Mesendoderm (in vitro differentiated cells): ENCODE results near the gene DNAJC2. TPM values are rescaled to one million over a fixed set of nuclear protein-coding genes. Genes with fewer than 3 reads are reported as not detected.

Experiments used
- DNase-seq: peaks from one replicate; pipeline ENCODE4 v3.0.0; 2013
- H2AK5ac ChIP-seq: 2 replicates; pipeline ENCODE4 v1.6.1; 2013; ENCODE audit warnings: low read length, inconsistent platforms
- H2BK120ac ChIP-seq: 2 replicates; pipeline ENCODE4 v1.6.1; 2013; ENCODE audit warnings: low read depth, mild to moderate bottlenecking, low read length, moderate library complexity, mixed read lengths
- H2BK15ac ChIP-seq: replicated peaks from 2 replicates; pipeline ENCODE4 v1.6.1; 2013; ENCODE audit warnings: low read depth, mild to moderate bottlenecking, moderate library complexity
- H2BK5ac ChIP-seq: 2 replicates; pipeline ENCODE4 v1.6.1; 2013; ENCODE audit warnings: low read length, inconsistent platforms
- H3K18ac ChIP-seq: 2 replicates; pipeline ENCODE4 v1.6.1; 2013; ENCODE audit warnings: mild to moderate bottlenecking, low read length, mixed read lengths
- H3K23ac ChIP-seq: one replicate; pipeline ENCODE4 v1.6.1; 2013; ENCODE audit warnings: low read length
- H3K27ac ChIP-seq: 2 replicates; pipeline ENCODE4 v1.5.1; 2013; ENCODE audit warnings: low read depth, mild to moderate bottlenecking, inconsistent platforms, low read length, moderate library complexity
- H3K27me3 ChIP-seq: 2 replicates; pipeline ENCODE4 v1.6.1; 2013; ENCODE audit warnings: low read length, control low read depth, mild to moderate bottlenecking, inconsistent platforms; ENCODE audit not compliant: insufficient read depth, poor library complexity
- H3K36me3 ChIP-seq: 2 replicates; pipeline ENCODE4 v1.6.1; 2013; ENCODE audit warnings: low read length, inconsistent platforms; ENCODE audit not compliant: control insufficient read depth, insufficient read depth
- H3K4ac ChIP-seq: one replicate; pipeline ENCODE4 v1.6.1; 2013; ENCODE audit warnings: low read depth, mild to moderate bottlenecking, low read length, moderate library complexity
- H3K4me1 ChIP-seq: 2 replicates; pipeline ENCODE4 v1.6.1; 2013; ENCODE audit warnings: low read depth, low read length, inconsistent platforms; ENCODE audit not compliant: control insufficient read depth
- H3K4me2 ChIP-seq: 2 replicates; pipeline ENCODE4 v1.6.1; 2013; ENCODE audit warnings: low read length
- H3K4me3 ChIP-seq: 2 replicates; pipeline ENCODE4 v1.5.1; 2013; ENCODE audit warnings: mild to moderate bottlenecking, low read length
- H3K56ac ChIP-seq: one replicate; pipeline ENCODE4 v1.6.1; 2013; ENCODE audit warnings: low read length
- H3K79me1 ChIP-seq: 2 replicates; pipeline ENCODE4 v1.6.1; 2013; ENCODE audit warnings: low read length, inconsistent platforms
- H3K79me2 ChIP-seq: 2 replicates; pipeline ENCODE4 v1.6.1; 2013; ENCODE audit warnings: mild to moderate bottlenecking, low read length; ENCODE audit not compliant: control insufficient read depth, insufficient read depth
- H3K9ac ChIP-seq: 2 replicates; pipeline ENCODE4 v1.6.1; 2013; ENCODE audit warnings: low read length, inconsistent platforms
- H4K5ac ChIP-seq: one replicate; pipeline ENCODE4 v1.6.1; 2013; ENCODE audit warnings: low read length
- H4K8ac ChIP-seq: one replicate; pipeline ENCODE4 v1.6.1; 2013; ENCODE audit warnings: low read depth, mild to moderate bottlenecking, control low read depth, low read length, moderate library complexity
- WGBS: extraction: QIAGEN DNeasy Blood & Tissue Kit; methylation state at CpG from one replicate; pipeline ENCODE4 v1.1.7; 2013; ENCODE audit warnings: low lambda C conversion rate, missing lambda C conversion rate; ENCODE audit not compliant: insufficient coverage; ENCODE audit errors: extremely low coverage; 5-methylcytosine and 5-hydroxymethylcytosine counted together
- polyA plus RNA-seq, 2 experiments: library from polyadenylated mRNA; stranded (reverse); fragments of 200-250 nt; gene quantifications; one replicate each; pipeline ENCODE4 v1.2.3, GENCODE V29; 2013

Gene DNAJC2
- 113 TPM for polyA plus RNA-seq (2013, experiment 1 of 2)
- polyA plus RNA-seq (2013, experiment 2 of 2) = 118 TPM

GRCh38 chr7:103344453-103345149, at the start of gene DNAJC2:
DNAJC2 (minus strand) TSS chr7:103344767; CDS start chr7:103344622, 145 bp downstream.
- WGBS = 100% methylated on average over 2 of the region's 43 CpGs
- H3K4ac ChIP-seq = peak within 1 kb of the TSS; percentile 66
- no peak within 1 kb of the TSS for H4K5ac ChIP-seq
- no peak within 1 kb of the TSS for H4K8ac ChIP-seq
- H3K18ac ChIP-seq = no peak within 1 kb of the TSS
- H3K27me3 ChIP-seq = no peaks in the 10 kb centered on the region
- H3K4me1 ChIP-seq = no peaks in the 10 kb centered on the region
- H2BK15ac ChIP-seq = no peak within 1 kb of the TSS
- peaks cover 3% of the 10 kb centered on the region for H3K36me3 ChIP-seq
- no peak within 1 kb of the TSS for H3K23ac ChIP-seq
- H3K4me3 ChIP-seq = peak within 1 kb of the TSS; percentile 83
- DNase-seq = peak; percentile 96
- H3K4me2 ChIP-seq = peak within 1 kb of the TSS; percentile 83
- no peak within 1 kb of the TSS for H2BK5ac ChIP-seq
- H2BK120ac ChIP-seq = no peak within 1 kb of the TSS
- H3K27ac ChIP-seq = no peak within 1 kb of the TSS
- H3K79me1 ChIP-seq = peaks cover 6% of the 10 kb centered on the region
- no peak within 1 kb of the TSS for H2AK5ac ChIP-seq
- peak within 1 kb of the TSS; percentile 89 for H3K9ac ChIP-seq
- H3K79me2 ChIP-seq = peaks cover 44% of the 10 kb centered on the region
- peak within 1 kb of the TSS; percentile 94 for H3K56ac ChIP-seq

GRCh38 chr7:103391976-103392375, 47.4 kb upstream of the DNAJC2 start:
- Histone ChIP-seq H3K79me1 (no peaks in the 10 kb centered on the region), H3K4me2 (no peak overlapping the region), H3K36me3 (no peaks in the 10 kb centered on the region), H3K4me1 (no peaks in the 10 kb centered on the region), H4K8ac (no peak overlapping the region), H3K27ac (no peak overlapping the region), H2BK5ac (no peak overlapping the region), H3K79me2 (no peaks in the 10 kb centered on the region), H2AK5ac (no peak overlapping the region), H3K4me3 (no peak overlapping the region), H4K5ac (no peak overlapping the region), H3K27me3 (no peaks in the 10 kb centered on the region), H3K23ac (no peak overlapping the region), H3K4ac (no peak overlapping the region), H3K9ac (no peak overlapping the region), H2BK15ac (no peak overlapping the region), H3K18ac (no peak overlapping the region), H3K56ac (no peak overlapping the region), H2BK120ac (no peak overlapping the region)
- DNase-seq = no peak
- WGBS = no CpG with 5 or more reads among the region's 2 CpGs

GRCh38 chr7:103391150-103391549, 46.6 kb upstream of the DNAJC2 start:
- WGBS = no CpG with 5 or more reads among the region's 5 CpGs

GRCh38 chr7:103389263-103389662, 44.7 kb upstream of the DNAJC2 start:
- Histone ChIP-seq H3K18ac (no peak overlapping the region), H2AK5ac (no peak overlapping the region), H3K9ac (no peak overlapping the region), H2BK5ac (no peak overlapping the region), H2BK120ac (no peak overlapping the region), H4K5ac (no peak overlapping the region), H4K8ac (no peak overlapping the region), H3K27me3 (no peaks in the 10 kb centered on the region), H3K4me1 (no peaks in the 10 kb centered on the region), H2BK15ac (no peak overlapping the region), H3K4ac (no peak overlapping the region), H3K36me3 (no peaks in the 10 kb centered on the region), H3K23ac (no peak overlapping the region), H3K79me1 (no peaks in the 10 kb centered on the region), H3K79me2 (no peaks in the 10 kb centered on the region), H3K4me2 (no peak overlapping the region), H3K4me3 (no peak overlapping the region), H3K27ac (no peak overlapping the region), H3K56ac (no peak overlapping the region)
- WGBS = no CpG with 5 or more reads among the region's 3 CpGs
- DNase-seq = no peak

More at GRCh38 chr7:103391150-103391549, 46.6 kb upstream of the DNAJC2 start:
- H3K4me1 ChIP-seq = no peaks in the 10 kb centered on the region
- H3K27me3 ChIP-seq = no peaks in the 10 kb centered on the region
- no peak overlapping the region for H3K9ac ChIP-seq
- H4K5ac ChIP-seq = no peak overlapping the region
- H3K23ac ChIP-seq = no peak overlapping the region
- no peak overlapping the region for H2AK5ac ChIP-seq
- H3K4ac ChIP-seq = no peak overlapping the region
- no peaks in the 10 kb centered on the region for H3K36me3 ChIP-seq
- H2BK15ac ChIP-seq = no peak overlapping the region
- no peak overlapping the region for H3K56ac ChIP-seq
- no peak overlapping the region for H3K18ac ChIP-seq
- no peak overlapping the region for H4K8ac ChIP-seq
- no peaks in the 10 kb centered on the region for H3K79me2 ChIP-seq
- H3K4me2 ChIP-seq = no peak overlapping the region
- no peak overlapping the region for H2BK120ac ChIP-seq
- no peak overlapping the region for H3K27ac ChIP-seq
- no peaks in the 10 kb centered on the region for H3K79me1 ChIP-seq
- no peak overlapping the region for H2BK5ac ChIP-seq
- DNase-seq = no peak
- no peak overlapping the region for H3K4me3 ChIP-seq

- Histone ChIP-seq H3K4me1 (no peaks in the 10 kb centered on the region), H4K8ac (no peak overlapping the region), H3K9ac (no peak overlapping the region), H2AK5ac (no peak overlapping the region), H3K27me3 (no peaks in the 10 kb centered on the region), H3K27ac (no peak overlapping the region), H3K18ac (no peak overlapping the region), H3K36me3 (no peaks in the 10 kb centered on the region), H3K4me3 (no peak overlapping the region), H2BK15ac (no peak overlapping the region), H3K79me2 (no peaks in the 10 kb centered on the region), H2BK5ac (no peak overlapping the region), H3K4me2 (no peak overlapping the region), H2BK120ac (no peak overlapping the region), H3K56ac (no peak overlapping the region), H3K23ac (no peak overlapping the region), H3K79me1 (no peaks in the 10 kb centered on the region), H4K5ac (no peak overlapping the region), H3K4ac (no peak overlapping the region)
- no CpG with 5 or more reads among the region's 4 CpGs for WGBS
- no peak for DNase-seq
These were observed 44.0 kb upstream of the DNAJC2 start for GRCh38 chr7:103388469-103389140.
